GM21381 (cell line): ENCODE measurements around the gene CDC42.

ENCODE experiments used
- ATAC-seq: cut with Tn5 transposase; IDR thresholded peaks from one replicate; pipeline ENCODE4 v1.9.1; 2021; ENCODE audit warnings: mild to moderate bottlenecking, moderate library complexity; ENCODE audit not compliant: unreplicated experiment

The CDC42 gene

DNA sequence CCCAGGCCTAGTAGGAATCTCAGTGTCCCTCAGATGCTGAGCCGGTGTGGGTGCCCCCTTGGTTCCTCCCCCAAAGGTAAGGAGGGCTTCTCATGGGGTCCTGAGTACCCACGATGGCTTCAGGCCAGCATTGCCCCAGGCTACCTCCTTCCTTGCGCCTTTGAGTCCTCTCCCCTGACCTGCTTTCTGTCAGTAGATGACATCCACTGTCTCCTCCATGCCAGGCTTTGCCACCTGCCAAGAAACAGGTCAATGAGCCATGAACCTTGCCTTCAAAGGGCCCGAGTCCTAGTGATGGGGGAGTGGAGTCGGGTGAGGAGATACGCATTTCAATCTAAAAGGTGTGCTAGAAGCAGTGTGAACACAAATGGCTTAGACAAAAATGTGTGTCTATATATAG is 74.7 kb downstream of the CDC42 start:
- no peak for ATAC-seq

DNA sequence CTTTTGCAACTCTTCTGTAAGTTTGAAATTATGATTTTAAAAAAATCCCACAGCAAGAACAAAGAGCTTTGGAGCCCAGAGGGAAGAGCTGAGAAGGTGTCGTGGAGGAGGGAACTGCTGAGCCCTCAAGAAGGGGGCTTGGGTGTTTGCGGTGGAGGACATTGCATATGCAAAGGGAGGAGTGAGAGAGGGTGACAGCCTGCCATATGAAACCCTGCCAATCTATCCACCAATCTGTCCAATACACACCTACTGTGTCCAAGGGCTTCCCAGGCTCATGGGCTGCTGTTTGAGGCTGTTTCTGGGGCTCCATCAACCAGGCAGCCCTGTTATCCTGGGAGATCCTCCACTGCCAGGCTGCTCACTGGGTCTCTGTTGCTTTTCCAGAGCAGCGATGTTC is 75.2 kb downstream of the CDC42 start:
- ATAC-seq = no peak

DNA sequence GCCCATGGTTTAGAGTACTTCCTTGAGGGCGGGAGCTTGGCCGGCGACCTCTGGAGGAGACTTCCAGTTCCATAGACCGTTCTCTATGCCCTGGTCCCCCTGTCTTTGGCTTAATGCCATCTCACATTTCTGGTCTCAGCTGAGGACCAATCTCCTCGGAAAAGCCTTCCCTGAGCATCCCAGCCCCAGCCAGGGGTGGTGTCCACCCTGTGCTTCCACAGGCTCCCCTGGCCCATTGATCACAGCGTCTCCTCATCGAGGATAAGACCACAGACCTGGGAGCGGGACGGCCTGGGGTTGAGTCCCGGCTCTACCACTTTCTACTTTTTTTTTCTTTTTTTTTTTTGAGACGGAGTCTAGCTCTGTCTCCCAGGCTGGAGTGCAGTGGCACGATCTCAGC is 75.9 kb downstream of the CDC42 start:
- no peak for ATAC-seq

DNA sequence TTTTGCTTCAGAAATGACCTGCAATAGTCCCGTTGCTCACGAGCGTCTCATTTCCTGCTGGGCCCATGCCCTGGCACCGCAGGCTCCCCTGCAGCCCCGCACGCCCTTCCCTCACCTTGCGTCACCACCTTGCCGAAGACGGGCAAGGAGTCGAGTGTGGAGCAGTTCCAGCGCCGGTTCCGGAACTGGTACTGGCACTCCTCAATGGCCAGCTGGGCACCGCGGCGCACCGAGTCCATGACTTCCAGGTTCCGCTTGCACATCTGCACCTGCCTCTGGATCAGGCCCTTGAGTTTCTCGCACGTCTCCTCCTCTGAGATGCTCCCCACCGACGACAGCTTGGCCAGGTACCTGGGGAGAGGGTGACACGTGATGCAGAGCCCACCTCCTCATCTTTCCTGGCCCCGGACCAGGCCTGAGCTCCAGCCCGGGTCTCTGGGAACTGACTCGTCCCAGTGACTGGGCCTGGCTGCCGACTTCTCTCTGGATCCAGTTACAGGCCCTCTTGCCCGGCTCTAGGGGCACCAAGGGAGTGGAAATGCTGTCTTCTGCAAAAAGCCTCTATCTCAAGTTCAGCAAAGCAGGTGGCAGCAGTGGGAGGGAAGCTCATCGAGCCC is 77.1 kb downstream of the CDC42 start:
- ATAC-seq = no peak

DNA sequence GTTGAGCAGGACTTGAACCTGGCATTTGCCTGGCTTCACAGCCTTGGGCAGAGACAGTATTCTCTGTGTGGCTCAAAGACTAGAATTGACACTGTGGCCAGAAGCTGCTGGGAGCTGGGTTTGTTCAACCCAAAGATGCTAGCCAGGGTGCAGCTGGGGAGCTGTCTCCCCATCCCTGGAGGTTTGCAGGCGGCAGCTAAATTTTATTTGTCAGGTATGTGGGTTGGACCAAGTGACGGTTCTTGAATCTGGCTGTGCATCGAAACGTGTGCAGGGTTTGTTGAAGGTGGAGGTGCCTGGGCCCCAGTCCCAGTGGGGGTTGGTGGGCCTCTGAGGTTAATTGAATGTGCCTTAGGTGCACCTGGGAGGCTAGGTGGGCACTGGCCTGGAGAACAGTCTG is 78.6 kb downstream of the CDC42 start:
- no peak for ATAC-seq

DNA sequence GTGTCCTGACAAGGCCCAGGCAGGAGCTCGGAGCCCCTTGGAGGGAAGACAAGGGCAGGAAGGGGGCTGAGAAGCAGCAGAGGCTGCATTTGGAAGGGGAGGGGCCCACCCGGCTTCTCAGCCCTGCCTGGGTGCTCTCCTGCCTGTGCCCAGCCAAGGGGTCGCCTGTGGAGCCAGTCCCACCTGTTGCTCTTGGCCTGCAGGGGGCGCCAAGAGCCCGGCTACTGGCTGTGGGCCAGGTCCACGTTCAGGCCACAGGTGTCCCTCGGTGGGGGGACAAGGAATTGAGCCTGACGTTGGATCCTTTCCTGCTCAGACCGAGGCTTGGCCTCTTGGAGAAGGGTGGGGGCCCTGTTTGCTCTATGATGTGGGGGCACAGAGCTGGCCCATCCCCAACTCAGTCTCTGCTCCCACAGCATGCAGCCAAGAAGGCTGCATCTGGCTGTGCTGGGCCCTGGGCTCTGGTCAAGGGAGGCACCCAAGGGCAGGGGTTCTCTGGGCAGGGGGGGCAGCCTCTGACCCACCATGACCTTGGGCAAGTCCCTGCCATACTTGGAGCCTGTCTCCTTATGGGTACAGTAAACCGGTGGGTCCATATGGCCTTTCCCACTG is 79.5 kb downstream of the CDC42 start:
- no peak for ATAC-seq

DNA sequence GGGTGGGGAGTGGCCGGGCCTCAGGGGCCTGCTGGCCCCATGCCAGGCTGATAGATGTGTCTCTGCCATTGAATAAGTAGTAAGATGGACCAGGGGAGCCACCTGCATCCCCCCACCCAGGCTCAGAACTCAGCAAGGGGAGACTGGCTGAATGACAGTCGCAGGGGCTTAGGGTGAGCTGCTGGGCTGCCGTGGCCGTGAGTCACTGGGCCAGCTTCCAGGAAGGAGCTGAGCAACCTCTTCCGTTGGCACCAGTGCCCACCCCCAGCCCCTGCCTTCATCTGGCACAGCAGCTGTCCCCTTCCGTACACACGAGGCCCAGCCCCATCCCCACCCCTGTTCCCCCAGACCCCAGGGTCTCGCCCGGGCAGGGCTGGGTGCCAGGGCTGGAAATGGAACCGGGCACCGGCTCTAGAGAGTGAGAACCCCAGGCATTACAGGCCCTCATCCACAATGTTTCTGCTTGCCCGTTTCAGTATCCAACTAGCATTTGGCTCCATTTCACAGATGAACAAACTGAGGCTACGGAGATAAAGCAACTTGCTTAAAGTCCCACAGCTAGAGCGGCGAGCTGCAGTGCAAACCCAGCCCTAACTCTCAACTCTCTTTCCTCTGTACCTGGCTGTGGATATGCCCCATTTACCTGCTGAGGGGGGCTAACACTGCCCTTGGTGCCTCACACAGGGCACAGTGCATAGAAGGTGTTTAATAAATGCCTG is 80.2 kb downstream of the CDC42 start:
- no peak for ATAC-seq

DNA sequence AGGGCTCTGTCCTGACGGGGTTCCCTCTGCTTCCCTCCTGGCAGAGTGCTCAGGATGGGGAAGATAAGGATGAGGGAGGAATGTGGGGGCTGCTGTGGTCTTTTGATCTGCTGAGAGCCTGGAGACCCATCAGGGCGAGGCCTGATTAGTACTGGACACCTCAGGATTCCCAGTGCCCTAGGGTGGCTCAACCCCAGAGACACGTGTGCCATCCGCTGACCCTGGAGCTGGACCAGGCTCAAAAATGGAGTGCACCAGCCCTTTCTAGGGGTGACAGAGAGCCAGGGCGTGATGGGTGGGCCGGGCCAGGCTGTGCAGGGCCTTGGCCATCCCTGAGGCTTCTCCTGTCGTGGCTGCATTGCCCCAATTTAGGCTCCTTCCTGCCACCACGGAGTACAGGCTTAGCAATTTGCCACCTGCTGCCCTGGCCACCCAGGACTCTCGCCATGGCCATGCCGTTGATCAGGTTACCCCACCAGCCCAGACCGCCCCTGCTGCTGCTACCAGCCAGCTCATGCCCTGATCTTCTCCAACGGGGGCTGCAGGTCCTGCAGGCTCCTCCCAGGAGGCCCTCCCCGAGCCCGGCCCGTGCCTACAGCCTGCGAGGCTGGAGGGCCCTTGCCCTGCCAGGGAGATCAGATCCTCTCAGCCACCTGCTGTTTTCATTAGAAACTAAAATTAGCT is 80.9 kb downstream of the CDC42 start:
- ATAC-seq = no peak

DNA sequence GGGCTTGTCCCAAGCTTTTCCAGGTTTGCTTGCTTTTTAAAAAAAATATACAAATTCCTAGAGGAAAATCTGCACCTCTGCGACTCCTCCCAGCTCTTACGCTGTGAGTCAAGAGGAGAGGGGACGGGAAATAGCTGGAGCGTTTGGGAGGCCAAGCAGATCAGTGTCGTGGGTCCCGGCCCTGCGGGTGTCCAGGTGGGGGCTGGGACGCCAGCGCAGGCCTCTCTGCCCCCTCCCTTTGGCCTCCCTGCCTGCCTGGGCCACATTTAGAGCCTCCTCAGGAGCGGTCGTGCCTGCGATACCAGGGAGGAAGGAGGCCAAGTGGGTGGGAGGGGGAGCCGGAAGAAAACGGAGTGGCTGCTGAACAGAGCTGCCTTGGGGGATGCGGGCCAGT is 81.4 kb downstream of the CDC42 start:
- ATAC-seq = no peak

DNA sequence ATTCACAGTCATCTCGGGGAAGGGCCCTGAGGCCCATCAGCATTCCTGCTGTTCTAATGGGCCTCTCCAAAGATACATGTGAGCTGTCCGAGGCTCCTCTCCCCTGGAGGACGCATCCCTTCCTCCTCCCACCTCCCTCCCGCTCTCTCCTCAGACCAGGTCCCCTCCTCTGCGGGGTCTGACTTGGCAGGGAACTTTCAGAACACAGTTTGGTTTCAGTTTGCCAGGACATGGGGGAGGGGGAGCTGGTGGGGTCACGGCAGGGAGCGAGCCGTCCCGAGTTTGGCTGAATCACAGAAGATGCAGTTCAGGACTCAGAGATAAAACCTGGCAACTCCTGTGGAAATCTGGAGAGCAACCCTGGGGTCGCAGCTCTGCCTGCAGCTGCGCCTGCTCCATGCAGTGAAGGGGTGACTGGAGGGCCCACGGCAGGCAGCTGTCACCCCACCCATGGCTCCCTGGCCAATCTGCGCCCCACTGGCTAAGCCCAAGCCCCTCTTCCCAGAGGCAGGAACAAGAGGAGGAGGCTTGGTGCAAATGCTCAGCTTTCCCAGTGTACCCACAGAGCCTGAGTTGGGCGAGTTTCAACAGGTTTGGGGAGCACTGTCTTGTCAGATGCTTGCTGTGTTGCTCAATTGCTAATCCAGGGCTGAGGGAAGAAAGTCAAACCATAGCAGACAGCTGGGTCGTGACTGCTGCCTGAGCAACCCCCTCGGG is 84.7 kb downstream of the CDC42 start:
- ATAC-seq = no peak

DNA sequence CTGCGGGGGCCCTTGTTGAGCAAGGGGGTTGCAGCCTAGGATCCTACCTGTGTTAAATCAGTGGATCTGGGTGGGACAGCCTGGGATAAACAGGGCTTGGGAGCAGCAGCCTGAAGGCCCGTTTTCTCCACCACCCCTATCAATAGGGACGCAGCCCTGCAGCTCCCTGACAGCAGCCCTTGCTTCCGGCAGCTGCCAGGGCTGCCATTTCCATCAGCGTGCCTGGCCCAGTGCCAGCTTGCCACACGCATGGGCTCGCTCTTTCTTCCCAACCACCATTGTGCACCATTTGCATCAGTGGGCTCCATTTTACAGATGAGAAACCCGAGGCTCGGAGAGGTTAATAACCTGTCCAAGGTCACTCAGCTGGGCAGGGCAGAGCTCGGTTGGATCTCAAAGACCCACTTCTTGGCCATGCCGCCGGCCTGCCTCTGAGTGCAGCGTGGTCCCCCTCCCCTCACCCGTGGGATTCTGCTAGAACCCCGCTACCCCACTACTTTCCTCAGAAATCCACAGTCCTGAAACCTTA is 86.6 kb downstream of the CDC42 start:
- ATAC-seq = no peak

DNA sequence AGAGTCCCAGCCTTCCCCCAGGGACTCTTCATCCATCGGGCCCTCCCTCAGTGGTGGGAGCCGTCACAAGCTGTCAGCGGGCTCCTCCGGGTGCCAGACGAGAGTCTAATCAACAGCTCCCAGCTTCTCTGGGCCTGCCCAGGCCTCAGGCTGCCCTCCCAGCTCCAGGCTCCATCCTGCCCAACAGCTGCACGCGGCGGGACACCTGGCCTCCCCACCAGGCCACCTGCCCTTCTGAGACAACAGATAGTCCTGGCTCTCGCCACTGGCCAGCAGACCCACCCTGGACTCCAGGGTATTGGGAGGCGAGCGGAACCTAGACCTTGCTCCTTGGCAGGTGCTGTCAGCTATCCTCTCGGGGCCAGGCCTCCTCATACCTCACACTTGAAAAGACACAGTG is 87.3 kb downstream of the CDC42 start:
- ATAC-seq = no peak
